SK-MEL-5 (cell line): ENCODE data around the gene DAAM2. TPM values are rescaled to one million over a fixed set of nuclear protein-coding genes. Genes with fewer than 3 reads are reported as not detected.
A peak's percentile ranks its signal among the peaks of the same experiment; 100 is the strongest.

Experiments used
- DNase-seq: peaks from one replicate; pipeline ENCODE4 v3.0.0-alpha.2; 2016; ENCODE audit warnings: low read depth, low spot score
- in situ Hi-C: cut with HindIII; loops from 2 replicates; pipeline ENCODE4 v1.10.0; 2016; ENCODE audit warnings: low sequenced_read_pairs, high pct_unique_total_duplicates, low pct_unique_long_range_greater_than_20kb
- total RNA-seq: library from RNA; depleted of rRNA; stranded (reverse); fragments of >200 nt; shearing (Covaris generic); gene quantifications from 2 replicates; pipeline ENCODE4 v1.2.3, GENCODE V29; 2014

DAAM2 gene
- total RNA-seq, 1 experiment from 2014 or later, result 11.7 TPM

GRCh38 chr6:39855356-39855995, 63.3 kb downstream of the DAAM2 start:
- DNase-seq, result no peak
- in situ Hi-C loops, result no loop called here

DNA sequence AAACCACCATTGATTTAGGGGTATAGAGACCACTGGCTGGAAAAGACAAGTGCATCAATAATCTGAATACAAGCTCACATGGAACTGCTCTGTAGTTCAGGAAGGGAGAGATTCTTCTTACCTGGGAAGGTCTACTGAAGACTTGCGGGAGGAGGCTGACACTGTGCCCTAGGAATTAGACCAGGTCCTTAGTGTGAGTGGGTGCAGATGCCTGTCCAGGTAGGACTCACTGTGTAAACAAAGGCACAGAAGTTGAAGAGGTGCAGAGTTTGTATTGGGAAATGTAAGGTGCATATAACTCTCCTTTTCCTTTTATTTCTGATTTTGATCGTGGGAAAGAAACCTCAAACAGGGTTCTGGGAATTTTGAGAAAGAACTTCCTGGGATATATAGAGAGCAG, 66.8 kb downstream of the DAAM2 start:
- DNase-seq, result no peak
- in situ Hi-C loops, result no loop called here

GRCh38 chr6:39861663-39862062, 69.5 kb downstream of the DAAM2 start:
- in situ Hi-C loops, result no loop called here
- no peak for DNase-seq

- in situ Hi-C loops, result no loop called here
These were observed 73.1 kb downstream of the DAAM2 start for GRCh38 chr6:39865011-39865888.

DNA sequence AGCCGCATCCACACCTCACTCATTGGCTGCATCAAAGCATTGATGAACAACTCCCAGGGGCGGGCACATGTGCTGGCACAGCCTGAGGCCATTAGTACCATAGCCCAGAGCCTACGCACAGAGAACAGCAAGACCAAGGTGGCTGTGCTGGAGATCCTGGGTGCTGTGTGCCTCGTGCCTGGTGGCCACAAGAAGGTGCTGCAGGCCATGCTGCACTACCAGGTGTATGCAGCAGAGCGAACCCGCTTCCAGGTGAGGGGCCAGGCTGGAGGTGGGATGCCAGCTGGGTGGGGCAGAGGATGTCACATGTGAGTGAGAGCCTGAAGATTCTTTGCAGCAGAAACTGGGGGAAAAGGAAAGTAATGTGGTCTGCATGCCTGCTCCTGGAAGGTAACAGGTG, 75.4 kb downstream of the DAAM2 start:
- no peak for DNase-seq
- in situ Hi-C loops, result no loop called here

More at GRCh38 chr6:39865011-39865888, 73.1 kb downstream of the DAAM2 start:
- peak; percentile 86 for DNase-seq

DNA sequence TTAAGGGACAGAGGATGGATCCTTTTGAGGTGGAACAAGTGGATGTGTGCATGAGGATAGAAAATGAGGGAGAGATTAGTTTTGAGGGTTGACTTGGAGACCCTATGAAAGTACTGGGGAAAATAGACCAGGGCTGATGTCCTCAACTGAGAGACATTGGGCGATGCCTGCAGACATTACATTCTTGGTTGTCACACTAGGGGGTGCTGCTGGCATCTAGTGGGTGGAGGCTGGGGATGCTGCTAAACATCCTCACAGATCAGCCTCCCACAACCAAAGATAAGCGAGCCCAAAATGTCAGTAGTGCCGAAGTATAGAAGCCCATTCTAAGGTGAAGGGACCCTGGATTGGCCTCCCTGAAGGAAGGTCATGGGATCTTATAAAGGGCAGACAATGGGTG, 78.8 kb downstream of the DAAM2 start:
- peak; percentile 17 for DNase-seq
- in situ Hi-C loops, result no loop called here

GRCh38 chr6:39873439-39873838, 81.3 kb downstream of the DAAM2 start:
- in situ Hi-C loops, result no loop called here

DNA sequence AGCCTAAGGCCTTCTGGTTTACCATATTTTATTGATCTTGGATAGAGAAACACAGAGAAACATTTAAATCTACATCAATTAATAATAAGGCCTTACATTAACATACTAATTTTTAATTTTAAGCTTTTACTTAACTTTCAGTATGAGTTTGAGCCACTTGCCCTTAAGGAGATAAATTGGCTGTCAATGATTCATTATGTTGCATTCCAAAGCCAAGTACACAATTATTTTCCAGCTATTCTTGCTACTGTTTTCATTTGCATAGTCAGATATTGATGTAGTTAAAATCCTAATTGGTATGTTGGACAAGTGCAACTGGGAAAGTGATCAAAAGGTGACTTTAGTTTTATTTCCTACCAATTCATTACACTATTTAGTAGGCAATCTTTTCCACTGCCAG, 83.9 kb downstream of the DAAM2 start:
- in situ Hi-C loops, result no loop called here
- DNase-seq, result no peak

More at GRCh38 chr6:39873439-39873838, 81.3 kb downstream of the DAAM2 start:
- no peak for DNase-seq

DNA sequence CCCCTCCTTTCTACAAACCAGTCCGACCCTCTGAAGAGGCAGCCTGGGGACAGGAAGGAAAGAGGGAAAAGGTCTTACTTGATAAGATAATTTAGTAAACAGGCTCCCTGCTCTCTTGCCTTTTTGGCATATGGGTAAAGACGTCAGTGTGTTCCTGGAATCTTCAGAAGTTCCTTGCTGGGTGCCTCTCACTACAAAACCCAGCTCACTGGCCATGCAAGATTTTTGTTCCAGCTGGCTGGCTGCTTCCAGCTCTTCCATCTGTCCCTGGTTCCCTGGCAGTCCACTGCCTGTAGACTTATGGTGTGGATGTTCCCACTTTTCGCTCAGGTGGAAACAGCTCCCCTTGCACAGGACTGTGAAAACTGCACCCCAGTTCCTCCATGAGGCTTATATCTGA, 84.7 kb downstream of the DAAM2 start:
- in situ Hi-C loops, result no loop called here
- no peak for DNase-seq

- no peak for DNase-seq
These were observed 87.4 kb downstream of the DAAM2 start for GRCh38 chr6:39879535-39879934.

DNA sequence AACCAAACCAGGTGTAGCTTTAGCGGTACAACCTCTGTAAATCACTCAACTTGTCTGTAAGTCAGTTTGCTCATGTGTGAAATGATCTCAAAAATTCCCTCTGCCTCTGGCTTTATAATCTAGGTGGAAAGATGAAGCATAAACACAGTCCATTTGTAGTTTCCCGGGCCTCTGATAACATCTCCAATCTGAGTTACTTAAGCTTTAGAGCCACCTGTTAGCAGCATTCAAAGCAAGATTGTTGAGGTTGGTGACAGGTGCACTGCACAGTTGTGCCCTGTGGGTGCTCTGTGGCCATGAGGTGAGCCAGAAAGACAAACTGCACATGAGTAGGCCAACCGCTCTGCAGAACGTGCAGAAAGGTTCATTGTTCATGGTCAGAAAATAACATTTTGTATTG, 88.4 kb downstream of the DAAM2 start:
- in situ Hi-C loops, result no loop called here
- DNase-seq, result no peak

More at GRCh38 chr6:39879535-39879934, 87.4 kb downstream of the DAAM2 start:
- in situ Hi-C loops, result no loop called here

- DNase-seq, result no peak
- in situ Hi-C loops, result no loop called here
These were observed 89.8 kb downstream of the DAAM2 start for GRCh38 chr6:39881851-39882530.

- DNase-seq, result no peak
- in situ Hi-C loops, result no loop called here
These were observed 90.3 kb downstream of the DAAM2 start for GRCh38 chr6:39882531-39882899.

DNA sequence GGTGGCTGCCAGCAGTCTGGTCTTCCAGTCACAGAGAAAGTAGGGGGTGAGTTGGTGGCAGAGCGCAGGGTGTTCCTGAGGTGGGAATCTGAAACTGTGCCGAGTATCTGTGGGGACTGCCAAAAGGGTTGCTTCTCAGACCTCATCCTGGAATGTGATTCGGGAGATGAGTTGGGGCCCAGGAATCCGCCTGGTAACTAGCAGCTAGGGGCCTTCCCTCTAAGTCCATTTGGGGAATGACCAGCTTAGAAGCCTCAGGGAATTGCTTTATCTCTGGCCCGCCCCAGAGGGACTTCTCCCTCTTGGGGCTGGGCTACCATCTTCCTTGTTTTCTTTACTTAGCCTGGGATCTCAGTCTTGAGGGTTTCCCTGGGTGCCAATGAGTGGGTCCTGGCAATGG, 92.5 kb downstream of the DAAM2 start:
- no peak for DNase-seq
- in situ Hi-C loops, result no loop called here

GRCh38 chr6:39885691-39886090, 93.5 kb downstream of the DAAM2 start:
- no peak for DNase-seq
- in situ Hi-C loops, result no loop called here

DNA sequence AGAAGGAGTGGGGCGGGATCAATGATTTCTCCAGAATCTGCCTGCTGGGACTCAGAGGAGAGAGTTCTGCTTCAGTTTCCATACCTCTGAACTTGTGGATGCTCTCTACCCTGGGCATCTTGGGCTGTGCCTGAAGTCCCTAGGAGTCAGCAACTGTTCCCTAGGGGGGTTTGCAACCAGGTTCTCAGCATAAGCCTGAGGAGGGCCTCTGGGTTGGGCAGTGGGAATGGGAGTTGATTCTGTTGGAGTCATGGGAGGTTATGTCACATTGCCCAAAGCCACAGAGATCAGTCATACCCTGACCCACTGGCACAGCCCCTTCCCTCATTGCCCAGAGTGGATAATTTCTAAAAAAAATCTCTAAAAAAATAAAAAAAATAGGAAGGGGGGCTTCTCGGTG, 94.7 kb downstream of the DAAM2 start:
- DNase-seq, result no peak
- in situ Hi-C loops, result no loop called here

DNA sequence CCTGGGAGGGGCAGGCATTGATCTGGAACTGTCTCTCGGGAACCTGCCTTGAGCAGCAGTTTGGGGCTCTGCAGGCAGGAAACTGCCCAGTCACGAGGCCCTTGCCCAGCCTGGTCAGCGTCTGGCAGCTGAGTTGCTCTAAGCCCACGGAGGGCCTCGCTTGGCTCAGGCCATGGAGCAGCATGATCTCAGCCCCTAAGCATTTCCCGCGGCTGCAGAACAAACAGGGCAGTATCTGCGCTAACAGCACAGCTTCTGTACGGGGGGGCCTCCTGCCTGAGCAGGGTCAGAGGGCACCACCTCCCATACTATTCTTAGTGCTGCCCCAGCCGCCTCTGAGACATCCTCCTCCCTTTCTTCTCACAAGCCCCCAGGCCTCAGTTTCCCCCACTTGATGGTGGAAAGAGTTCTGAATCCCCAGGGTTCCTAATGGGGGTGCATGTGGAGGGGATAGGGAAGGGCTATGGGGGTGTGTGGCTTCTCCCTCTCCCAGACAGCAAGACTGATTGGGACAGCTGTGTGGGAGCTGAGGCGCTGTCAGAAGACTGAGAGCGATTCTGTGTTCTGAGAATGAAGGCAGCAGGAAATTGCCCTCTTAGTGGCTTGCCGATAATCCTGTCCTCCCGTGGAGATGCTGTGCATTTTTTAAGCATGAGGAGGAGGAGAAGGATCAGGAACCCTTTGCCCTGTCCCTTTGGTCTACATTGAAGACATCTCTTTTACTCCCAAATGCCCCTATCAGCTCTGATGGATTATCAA, 95.7 kb downstream of the DAAM2 start:
- DNase-seq, result no peak
- in situ Hi-C loops, result no loop called here

- in situ Hi-C loops, result no loop called here
- no peak for DNase-seq
These were observed 97.1 kb downstream of the DAAM2 start for GRCh38 chr6:39889229-39889628.
